ENCODE data around the gene PTPRN2.

DNA sequence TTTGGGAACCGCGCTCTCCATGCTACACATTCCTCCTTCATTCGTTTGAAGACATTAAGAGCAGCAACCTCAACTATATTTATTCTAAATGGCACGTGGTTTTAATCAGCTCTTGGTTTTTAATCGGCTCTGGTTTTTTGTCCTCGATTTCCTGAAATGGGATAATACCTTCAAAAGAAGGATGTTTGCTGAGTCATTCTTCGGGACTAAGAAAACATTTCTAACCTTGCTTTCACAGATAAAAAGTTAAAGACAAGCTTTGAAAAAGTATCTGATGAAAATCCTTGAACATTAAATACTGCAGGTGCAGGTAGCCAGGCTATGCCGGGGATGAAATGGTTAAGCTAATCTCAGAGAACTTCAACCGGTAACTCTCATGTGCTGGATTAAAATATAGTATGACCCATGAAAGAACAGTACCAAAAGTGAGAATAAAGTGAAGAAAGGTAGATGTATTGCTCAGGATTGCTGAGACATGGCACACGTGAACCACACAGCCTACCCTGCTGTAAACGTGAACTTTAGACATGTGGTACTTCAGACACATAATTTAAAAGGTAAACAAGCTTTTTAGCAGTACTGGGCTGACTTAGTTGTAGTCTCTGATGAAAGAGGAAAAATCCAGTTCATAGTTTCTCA, 89.1 kb downstream of the PTPRN2 start:
- no peak for TF ChIP-seq EZH2 (IDR thresholded peaks at IDR 0.05; ENCODE audit: borderline replicate concordance, low read depth, low read length, poor library complexity, severe bottlenecking)
- no peak for TF ChIP-seq CTCF (conservative IDR thresholded peaks at IDR 0.05; ENCODE audit: low read depth, low read length)

Data from A673 (cell line).